ENCODE results near the gene NR1D2.

GRCh38 chr3:23916152-23916885 lies 28.8 kb upstream of the NR1D2 start:
- no peak for TF ChIP-seq POLR2A (IDR thresholded peaks at IDR 0.05; ENCODE audit: low read depth, low read length)
- no peak for TF ChIP-seq TAF1 (IDR thresholded peaks at IDR 0.05; ENCODE audit: borderline replicate concordance, low read depth, low read length)
- no peak for TF ChIP-seq POLR2AphosphoS5 (IDR thresholded peaks at IDR 0.05; ENCODE audit: low read depth, low read length)

All from GM12892 (cell line).